Cardiac fibroblast (primary cell): ENCODE measurements around the gene RSRP1.

Experiments
- DNase-seq, 2 donors: peaks; one replicate each; pipeline versions ENCODE4 v3.0.0 to v3.0.0-alpha.2; 2010; ENCODE audit warnings: low read depth in 2 of 2
- H3K4me3 ChIP-seq, 2 donors: replicated peaks in 1 of 2; 1 replicate in 1 of 2; 2 replicates in 1 of 2; pipeline ENCODE4 v1.5.1; 2011; ENCODE audit warnings: low read depth in 2 of 2, low read length in 2 of 2, mild to moderate bottlenecking in 2 of 2, moderate library complexity in 1 of 2
- CTCF ChIP-seq: IDR thresholded peaks from one replicate; pipeline ENCODE4 v1.5.1; 2011; ENCODE audit warnings: low read depth, mild to moderate bottlenecking, low read length, inconsistent platforms

Gene RSRP1

DNA sequence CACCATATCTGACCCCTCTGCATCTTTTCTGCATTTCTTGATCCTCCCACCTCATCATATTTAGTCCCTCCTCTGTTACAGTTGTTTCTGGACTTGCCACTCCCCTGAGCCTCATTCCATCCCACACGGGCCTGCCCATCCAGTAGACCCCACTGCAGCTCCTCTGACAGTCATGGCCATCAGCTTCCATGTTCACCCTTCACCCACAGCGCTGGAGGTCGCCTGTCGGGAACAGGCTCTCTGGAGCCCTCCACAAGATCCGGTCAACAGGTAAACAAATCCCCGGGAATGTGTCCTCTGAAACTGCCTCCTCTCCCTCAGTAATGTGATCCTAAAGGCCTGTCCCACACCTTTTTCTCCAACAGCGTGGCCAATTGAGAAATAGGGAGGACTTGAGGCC is 46.2 kb downstream of the RSRP1 start:
- no peak for DNase-seq
- no peak for TF ChIP-seq CTCF
- H3K4me3 ChIP-seq: no peak overlapping the region

DNA sequence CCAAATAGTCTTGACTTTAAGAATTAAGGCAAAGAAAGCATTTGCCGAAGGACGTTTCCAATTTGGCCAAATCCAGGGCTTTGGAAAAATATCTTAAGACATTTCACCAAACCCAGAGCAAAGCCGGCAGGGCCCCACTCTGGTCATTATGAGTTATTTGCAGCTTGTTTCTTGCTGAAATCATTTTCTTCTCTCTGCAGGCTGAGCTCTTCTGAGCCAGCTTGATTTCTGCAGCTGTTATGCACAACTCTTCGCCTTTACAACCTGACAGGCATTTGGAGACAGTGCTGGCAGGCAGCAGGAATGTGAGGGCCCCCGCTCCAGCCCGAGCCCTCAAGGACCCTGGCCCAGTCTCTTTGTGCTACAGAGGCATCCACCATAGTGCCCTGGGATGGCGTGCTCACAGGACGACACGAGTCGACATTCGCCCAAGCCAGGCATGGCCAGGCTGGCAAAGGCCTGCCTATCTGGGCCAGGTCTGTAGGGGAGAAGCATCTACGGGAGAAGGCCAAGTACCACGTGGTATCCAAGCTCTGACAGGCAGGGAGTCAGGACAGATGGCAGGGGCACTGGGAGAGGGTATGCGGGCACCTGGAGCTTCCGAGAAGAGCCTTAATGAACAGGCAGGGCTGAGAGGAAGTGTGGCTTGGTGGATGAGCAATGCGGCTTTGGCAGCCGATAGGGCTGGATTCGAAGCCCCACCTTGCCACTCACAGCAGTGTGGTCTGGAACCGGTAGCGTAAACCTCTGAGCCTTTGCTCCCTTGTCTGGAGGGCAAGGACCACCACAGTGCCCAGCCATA is 47.2 kb downstream of the RSRP1 start:
- no peak for DNase-seq
- no peak overlapping the region for H3K4me3 ChIP-seq
- TF ChIP-seq CTCF: no peak

GRCh38 chr1:25198663-25199252 is 48.5 kb downstream of the RSRP1 start:
- TF ChIP-seq CTCF: no peak
- H3K4me3 ChIP-seq: no peak overlapping the region

GRCh38 chr1:25197982-25198662 is 49.1 kb downstream of the RSRP1 start:
- H3K4me3 ChIP-seq: no peak overlapping the region
- no peak for TF ChIP-seq CTCF
- peak in 1 of 2 donors; percentile 49 for DNase-seq

More at GRCh38 chr1:25198663-25199252, 48.5 kb downstream of the RSRP1 start:
- DNase-seq: peak in 1 of 2 donors; percentile 54

GRCh38 chr1:25197235-25197975 is 49.8 kb downstream of the RSRP1 start:
- H3K4me3 ChIP-seq: no peak overlapping the region
- DNase-seq: no peak
- TF ChIP-seq CTCF: no peak

GRCh38 chr1:25196830-25197229 is 50.4 kb downstream of the RSRP1 start:
- H3K4me3 ChIP-seq: no peak overlapping the region
- TF ChIP-seq CTCF: no peak
- no peak for DNase-seq
